NCI-H1092 treated with DMSO at 0.1 percent for 48 hours (cell line): Measurements from ENCODE around the gene MICOS13.
"Not testable (repeated sequence)": the region's sequence is repeated elsewhere in the genome, so short reads cannot be mapped to it uniquely, and the experiment has no call there.

ENCODE experiments used
- DNase-seq: peaks from one replicate; lab custom pipeline; 2025; lab: John Stamatoyannopoulos, UW

MICOS13 gene

DNA sequence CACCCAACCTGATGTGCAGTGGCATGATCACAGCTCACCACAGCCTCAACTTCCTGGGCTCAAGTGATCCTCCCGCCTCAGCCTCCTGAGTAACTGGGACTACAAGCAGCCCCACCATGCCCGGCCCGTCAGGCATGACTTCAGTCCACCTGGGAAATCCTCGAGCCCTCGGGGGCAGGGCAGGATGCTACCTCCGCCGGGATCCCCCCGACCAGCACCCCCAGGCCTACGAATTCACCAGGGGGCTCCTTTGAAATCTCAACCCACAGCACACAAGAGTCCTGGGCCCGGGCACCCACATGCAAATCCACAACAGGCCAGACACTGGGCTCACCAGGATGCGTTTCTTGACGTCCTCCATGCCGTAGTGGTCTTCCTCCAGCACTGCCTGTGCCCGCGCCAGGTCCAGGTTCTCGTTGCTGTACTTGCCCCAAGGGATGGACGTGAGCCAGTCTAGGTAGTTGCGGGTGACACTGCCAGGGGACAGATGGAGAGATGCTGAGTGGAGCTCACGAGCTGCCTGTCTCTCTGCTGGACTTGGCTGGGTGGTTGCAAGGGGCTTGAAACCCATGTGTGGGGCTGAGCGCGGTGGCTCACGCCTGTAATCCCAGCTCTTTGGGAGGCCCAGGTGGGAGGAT lies 20.3 kb upstream of the MICOS13 start:
- DNase-seq = no peak

DNA sequence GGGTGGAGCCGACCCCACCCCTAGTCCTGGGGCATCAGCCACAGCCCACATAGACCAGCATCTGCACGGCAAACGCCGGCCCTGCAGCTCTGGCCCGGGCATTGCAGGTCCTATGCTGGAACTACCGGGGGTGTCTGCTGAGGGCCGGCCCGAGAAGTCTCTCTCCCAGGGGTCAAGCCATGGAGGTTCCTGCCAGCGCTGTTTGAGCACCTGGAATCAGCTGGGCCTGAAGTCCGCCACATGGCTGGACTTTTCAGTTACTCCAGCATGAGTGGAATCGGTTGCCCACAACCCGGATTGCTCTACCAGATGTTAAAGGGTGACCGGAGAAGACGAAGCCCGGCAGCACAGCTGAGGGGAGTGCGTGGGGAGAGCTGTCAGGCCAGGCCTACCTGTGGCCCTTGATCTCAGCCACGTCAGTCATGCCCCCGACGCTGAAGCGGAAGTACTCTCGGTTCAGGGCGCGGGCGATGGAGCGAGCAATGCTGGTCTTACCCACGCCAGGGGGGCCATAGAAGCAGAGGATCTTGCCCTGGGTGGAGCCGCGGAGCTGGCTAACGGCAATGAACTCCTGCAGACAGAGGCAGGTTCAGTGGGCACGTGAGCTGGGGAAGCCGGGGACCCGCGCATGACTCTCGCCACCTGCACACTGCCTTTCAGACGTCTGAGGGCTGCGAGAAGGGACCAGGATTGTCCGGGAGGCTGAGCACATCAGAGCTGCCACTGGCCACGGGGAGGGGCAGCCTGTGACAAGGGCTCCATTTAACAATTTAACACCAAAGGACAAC lies 18.5 kb upstream of the MICOS13 start:
- no peak for DNase-seq

DNA sequence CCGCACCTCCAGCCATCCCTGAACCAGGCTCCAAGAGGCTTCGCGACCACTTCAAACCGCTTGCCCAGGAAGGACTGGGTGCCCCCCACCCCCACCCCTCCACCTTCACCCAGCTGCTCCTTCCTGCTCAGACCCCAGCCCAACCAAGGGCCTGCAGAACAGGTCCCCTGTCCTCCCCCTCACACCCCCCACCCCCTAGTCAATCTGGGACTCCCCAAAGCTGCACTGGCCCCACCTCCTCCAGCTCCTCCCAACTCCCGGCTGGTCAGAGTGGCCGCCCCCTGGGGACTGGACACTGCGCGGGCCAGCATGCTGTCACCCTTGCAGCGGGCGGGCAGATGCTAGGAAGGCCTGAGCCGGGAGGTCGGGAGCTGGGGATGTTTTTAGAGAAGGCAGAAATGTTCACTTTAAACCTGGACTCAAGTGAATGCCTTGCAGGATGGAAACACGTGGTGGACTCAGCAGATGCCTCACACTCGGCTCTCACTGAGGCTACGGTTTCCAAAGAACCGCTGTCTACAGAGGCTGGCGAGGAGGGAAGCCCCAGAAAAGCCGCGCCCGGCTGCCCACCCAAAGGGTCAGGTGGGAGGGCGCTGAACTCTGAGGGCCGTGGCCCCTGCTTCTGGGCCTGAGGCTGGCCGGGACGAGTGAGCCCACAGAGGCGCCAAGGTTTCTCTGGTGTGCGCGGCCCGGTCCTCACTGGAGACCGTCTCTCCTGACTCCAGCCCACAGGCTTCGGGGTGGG lies 17.7 kb upstream of the MICOS13 start:
- DNase-seq = no peak

DNA sequence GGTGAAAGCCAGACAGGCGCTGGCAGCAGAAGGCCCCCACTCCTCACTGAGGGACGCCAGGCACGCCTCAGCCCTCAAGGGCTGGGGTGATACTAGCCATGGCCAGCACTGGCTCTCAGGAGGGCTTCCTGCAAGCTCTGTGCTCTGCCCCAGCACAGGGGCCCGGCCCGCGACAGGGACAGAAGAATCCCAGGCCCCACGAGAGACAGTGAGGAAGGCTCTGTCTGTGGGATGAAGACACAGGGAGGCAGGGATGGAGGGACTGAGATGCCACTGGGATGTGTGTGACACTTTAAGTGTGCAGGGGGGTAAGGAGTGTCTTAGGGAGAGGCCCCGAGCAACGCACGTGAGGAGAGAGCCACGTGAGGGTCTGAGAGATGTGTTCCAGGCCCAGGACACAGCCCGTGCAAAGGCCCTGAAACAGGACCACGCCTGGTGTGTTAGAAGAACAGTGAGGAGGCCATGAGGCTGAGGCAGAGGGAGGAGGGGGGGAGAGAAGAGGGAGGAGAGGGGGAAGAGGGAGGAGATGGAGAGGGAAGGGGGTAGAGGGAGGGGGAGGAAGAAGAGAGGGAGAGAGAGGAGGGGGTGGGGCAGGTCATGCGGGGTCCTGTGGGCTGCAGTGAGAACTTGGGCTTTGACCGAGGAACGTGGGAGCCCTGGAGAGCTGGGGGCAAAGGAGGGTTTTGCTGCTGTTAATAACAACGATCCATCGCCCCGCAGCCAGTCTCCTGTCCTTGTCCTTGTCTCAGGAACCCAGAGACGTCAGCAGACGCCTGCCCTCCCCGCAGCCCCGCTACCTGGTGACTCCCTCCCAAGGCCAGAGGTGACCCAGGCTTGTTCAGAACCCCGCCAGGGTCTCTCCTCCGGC lies 16.9 kb upstream of the MICOS13 start:
- DNase-seq = no peak

DNA sequence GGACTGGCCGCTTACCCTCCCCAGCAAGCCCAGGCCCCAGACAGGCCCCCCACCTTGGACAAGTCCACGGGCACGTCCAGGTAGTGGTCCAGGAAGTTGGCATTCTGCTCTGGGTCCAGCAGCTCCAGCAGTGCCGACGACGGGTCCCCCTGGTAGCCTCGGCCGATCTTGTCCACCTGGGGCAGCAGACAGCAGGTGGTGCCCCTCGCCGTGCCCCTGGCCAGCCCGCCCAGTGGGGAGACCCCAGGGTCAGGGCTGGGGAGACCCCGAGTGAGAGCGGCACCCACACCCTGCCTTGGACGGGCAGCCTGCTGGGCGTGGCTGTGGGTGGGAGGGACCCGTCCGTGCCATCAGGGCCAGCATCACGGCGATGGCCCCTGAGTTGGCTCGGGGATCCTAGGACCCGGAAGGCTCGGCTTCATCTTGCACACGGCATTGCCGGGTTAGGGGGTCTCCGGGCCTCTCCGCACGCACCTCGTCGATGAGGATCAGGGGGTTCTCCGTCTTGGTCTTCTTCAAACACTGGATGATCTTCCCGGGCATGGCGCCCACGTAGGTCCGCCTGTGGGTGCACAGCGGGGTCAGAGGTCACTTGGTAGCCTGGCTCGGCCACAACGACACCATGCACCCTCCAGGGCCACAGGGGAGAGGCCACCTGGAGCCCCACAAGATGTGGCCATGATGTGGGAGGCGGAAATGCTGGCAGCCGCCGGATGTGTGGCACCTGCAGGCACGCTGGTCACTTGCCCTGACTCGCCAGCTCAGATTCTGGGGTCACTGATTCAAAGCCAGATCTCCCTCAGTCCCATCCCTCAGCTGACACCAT lies 16.1 kb upstream of the MICOS13 start:
- DNase-seq = no peak

DNA sequence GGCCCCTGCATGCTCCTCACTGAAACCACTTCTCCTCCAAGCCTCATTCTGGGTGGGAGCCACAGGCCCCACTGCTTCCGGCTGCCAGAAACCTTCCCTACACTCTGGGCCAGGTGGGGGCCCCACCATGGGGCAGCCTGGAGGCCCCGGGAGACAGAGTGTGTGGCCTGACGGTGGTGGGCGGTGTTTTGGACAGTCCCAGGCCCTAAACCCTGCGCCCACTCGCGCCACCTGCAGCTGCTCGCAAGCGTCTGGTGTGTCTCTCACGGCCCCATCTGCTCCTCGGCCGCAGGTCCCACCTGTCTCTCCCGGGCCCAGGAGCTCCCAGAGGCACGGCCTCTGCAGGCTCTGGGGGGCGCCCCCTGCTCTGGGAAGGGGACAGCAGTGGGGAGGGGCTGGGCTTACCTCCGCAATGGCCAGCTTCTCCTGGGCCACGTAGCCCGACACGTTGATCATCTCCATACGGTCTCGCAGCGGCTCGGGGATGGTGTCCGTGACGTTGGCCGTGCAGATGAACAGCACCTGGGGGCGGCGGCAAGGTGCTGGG lies 15.4 kb upstream of the MICOS13 start:
- no peak for DNase-seq

DNA sequence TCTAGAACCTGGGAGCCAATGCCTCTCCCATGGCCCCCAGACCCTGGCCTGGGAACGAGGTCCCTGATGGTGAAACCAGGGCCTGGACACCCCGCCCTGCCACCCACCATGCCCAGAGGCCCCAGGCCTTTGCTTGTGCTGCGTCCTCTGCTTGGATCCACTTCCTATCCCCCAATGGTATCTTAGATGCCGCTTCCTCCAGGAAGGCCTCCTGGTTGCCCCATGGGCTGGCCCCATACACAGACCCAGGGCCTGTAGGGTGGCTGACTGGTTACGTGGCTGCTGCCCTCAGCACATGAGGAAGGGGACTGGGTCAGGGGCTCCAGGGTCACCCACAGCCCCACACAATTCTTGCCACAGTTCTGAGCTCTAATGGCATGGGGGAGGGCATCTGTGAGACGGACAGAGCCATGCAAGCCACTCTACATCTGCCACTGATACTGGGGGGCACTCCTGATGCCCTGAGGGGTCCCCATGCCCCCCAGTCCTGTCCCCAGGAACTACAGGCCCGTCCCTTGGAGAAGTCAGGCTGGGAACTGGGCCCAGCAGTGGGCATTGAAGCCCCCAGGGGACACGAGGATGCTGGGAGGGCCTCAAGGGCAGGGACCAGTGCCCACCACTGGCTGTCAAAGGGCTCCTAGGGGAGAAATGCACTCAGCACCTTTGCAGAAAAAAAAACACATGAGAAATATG lies 14.8 kb upstream of the MICOS13 start:
- DNase-seq = no peak

DNA sequence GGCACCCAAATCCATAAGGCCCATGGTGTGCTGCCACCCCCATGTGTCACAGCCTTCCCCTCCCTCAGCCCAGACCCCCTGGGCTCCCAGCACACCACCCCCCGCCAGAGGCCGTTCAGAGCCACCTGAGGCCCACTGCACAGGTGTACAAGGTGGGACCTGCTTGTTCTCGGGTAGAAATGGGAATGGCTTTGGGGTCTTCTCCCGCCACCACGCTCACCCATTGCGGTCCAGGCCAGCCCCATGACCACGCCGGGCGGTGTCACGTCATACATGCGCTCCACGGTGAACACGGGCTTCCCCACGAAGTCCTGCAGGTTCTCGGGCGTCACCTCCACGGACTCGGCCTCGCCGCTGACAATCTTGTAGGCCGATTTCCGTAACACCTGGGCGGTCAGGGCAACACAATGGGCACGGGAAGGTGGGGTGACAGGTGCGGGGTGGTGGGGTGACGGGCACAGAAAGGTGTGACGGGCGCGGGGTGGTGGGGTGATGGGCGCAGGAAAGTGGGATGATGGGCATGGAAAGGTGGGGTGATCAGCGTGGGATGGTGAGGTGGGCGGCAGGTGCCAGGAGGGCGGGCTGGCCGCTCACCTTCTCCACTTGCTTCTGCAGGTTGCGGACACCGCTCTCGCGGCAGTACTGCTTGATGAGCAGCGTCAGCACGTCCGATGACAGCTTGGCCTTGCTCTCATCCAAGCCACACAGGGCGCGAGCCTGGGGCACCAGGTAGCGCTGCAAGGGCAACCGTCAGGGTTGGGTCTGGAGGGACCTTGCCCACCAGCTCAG lies 14.0 kb upstream of the MICOS13 start:
- DNase-seq = no peak

DNA sequence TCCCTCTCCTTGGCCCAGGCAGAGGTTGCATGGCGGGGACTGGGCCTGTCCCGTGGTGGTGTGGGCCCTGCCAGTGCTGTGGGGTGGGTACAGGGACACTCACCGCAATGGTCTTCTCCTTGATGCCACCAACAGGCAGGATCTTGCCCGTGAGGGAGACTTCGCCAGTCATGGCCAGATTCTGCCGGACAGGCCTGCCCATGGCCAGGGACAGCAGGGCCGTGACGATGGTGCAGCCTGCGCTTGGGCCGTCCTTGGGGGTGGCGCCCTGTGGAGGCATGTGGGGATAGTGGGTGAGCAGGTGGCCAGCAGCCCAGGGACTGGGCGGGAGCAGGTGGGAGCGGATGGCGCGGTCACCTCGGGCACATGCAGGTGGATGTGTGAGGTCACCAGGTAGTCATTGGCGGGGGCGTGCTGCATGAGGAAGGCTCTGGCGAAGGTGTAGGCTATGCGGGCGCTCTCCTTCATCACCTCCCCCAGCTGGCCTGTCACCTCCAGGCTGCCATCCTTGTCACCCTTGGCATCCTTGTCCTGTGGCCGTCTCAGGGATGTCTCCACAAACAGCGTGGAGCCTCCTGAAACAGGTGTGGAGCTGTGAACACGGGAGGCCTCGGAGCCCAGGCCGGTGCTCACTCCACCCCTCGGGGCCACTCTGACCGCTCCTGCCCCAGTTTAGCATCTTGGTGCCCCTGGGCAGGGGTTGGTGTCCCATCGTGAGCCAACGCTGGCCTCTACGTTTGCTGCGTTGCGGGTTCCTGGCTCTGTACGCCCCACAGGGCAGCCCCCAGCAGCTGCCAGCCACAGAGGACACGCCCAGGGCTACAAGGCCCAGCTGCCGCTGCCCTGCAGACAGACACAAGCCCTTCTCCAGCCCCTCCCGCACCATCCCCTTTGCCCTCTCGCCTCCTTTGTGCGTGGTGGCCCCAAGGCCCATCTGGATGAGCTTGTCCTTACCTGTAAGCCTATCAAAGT lies 13.2 kb upstream of the MICOS13 start:
- no peak for DNase-seq

DNA sequence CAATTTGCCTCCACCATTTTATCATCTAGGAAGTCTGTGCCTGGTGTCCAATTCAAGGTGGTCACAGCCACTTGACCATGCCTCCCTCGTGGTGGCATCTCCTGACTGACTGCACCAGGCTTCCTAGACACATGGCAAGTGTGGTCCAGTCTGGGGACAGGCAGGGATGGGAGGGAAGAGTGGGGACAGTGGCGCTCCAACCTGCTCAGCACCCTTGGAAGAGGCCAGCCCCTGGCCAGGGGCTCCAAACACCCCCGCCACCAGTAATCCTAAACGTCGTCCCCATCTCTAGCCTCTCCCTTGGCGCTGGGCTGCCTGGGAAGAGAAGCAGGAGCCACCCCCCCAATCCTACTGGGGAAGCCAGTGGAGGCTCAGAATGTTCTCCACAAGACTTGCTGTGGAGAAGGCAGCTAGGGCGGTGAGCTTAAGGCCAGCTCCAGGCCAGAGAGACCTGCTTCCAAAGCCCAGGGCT lies 12.4 kb upstream of the MICOS13 start:
- no peak for DNase-seq

DNA sequence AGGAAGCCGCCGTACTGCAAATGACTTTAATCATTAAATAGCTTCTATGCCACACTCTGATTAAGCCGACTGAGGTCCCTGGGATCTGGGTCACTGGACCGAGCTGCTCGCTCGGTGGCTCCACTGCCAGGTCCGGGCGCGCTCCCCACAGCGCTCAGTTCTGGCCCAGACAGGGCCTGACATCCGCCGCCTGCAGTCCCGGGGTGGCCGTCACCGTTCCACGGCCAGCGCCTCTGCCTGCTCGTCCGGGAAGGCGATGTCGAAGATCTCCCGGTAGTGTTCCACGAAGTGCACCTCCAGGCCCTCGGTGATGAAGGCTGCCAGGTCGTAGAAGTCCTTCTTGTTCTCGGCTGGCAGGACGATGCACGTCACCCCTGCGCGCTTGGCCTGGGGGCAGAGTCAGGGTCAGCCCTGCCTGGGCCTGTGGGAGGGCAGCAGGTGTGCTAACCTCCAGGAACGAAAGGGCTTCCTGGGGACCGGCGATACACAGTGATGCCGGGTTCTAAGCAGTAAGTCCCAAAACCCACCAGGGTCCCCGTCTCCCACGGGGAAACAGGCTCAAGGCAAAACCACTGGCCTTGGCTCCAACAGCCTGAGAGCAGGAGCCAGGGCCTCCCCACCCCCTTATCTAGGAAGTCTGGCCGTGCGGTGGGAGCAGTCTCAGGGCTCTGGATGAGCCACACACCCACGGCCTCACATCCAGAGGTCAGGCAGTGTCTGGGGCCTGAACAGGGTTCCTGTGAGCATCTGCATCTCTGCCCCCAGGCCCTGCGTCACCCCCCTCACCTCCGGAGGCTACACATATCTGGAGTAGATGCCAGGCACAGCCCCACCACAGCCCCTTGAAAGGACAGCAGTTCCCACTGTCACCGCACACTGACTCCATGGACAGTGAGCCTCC lies 11.8 kb upstream of the MICOS13 start:
- DNase-seq = no peak

DNA sequence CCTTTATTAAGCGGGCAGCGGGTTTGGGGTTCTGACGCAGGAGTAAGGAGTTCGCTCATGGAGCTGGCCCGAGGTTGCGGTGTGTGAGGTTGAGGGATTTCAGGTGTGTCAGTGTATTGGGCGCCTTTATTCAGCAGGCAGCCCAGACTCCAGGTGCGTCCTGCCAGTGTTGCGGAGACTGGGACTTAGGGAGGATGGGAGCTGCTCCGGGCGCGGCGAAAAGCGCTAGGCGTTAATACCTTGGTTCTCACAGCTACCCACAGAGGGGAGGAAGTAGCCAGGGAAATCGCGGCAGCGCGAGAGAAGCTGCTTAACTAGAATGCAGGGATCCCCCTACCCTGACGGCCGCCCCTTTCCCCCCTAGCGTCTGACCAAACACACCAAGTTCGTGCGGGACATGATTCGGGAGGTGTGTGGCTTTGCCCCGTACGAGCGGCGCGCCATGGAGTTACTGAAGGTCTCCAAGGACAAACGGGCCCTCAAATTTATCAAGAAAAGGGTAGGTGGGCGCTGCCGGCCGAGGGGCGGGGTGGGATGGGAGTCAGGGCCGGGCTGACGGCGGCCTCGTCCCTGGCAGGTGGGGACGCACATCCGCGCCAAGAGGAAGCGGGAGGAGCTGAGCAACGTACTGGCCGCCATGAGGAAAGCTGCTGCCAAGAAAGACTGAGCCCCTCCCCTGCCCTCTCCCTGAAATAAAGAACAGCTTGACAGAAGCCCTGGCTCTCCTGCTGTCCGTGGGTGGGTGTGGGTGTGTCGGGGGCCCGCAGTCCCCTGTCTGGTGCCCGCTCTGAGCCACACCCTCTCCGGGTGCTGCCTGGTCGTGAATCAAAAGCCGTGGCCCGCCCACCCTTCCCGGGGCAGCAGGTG lies 10.9 kb upstream of the MICOS13 start:
- peak; percentile 16 for DNase-seq

DNA sequence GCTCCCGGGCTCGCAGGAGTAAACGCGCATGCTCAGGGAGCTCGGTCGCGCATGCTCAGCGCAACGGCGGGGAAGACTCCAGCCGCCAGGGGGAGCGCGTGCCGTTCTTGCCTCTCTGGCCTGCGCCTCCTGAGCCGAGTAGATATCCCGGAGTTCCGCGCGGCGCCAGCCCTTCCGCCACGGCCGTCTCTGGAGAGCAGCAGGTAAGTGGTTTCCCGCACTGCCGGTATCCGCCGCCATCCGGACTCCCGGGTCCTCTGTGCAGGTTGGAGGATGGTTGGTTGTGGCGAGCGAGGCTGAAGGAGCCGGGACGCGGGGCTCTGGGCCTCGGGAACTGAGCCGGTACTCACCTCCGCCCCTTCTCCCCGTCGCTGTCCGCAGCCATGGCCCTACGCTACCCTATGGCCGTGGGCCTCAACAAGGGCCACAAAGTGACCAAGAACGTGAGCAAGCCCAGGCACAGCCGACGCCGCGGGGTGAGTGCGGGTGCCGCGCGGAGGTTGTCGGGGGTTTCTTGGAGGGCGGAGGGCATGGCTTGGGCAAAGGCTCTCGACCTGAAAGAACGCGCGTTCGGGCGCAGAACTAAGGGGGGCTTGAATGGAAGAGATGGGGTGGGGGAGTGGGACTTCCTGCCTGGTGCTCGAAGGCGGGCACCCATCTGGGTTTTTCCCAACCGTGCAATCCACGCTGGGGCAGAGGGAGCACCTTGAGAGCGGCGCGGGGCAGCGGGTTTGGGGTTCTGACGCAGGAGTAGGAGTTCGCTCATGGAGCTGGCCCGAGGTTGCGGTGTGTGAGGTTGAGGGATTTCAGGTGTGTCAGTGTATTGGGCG lies 10.0 kb upstream of the MICOS13 start, which contains the start of gene RPL36:
Gene RPL36 (plus strand): TSS at position 171 of the 830 bp plus-strand sequence. CDS start 213 bp downstream, at position 384.
- DNase-seq = peak; percentile 96

DNA sequence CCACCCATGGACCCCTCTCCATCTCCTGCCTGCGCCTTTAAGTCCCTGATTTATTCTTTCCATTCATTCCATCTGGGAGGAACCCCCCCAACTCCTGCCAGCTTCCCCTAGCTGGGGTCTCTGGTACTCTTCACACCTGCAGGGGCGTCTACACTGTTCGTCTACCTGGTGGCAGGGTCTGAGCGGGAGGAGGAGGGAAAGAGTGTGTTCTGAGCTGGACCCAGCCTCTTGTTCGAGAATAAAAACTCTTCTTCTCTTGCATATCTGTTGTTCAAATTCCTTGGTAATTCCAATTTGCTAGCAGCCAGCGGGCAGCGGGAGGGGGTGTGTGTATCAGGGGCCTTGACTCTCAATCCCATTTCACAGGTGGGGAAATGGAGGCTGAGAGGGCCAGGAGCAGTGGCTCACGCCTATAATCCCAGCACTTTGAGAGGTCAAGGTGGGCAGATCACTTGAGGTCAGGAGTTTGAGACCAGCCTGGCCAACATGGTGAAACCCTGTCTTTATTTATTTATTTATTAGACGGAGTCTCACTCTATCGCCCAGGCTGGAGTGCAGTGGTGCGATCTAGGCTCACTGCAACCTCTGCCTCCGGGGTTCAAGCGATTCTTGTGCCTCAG lies 8.1 kb upstream of the MICOS13 start:
- not testable (repeated sequence) for DNase-seq
